Measurements from ENCODE around the gene CENPS.
A peak's percentile ranks its signal among the peaks of the same experiment; 100 is the strongest.
"Not testable (repeated sequence)": the region's sequence is repeated elsewhere in the genome, so short reads cannot be mapped to it uniquely, and the experiment has no call there.

Gene CENPS

DNA sequence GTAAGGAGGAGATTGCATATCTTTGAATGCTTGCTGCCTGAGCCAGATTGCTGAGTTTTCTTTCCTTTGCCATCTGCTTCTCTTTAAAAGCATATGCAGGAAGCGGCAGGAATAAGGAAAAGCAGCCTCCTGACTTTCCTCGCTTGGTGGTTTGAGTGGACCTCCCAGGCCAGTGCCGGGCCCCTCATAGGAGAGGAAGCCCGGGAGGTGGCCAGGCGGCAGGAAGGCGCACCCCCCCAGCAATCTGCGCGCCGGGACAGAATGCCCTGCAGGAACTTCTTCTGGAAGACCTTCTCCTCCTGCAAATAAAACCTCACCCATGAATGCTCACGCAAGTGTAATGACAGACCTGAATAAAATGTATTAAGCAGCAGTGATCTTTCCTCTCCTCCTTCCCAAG is 21.1 kb downstream of the CENPS start:
- Mint-ChIP-seq H3K27ac (no peak overlapping the region), H3K27me3 (peaks cover 2% of the 10 kb centered on the region), H3K9me3 (no peaks in the 10 kb centered on the region), H3K4me1 (no peaks in the 10 kb centered on the region), H3K36me3 (peaks cover 2% of the 10 kb centered on the region), H3K4me3 (no peak overlapping the region)
- no peak for DNase-seq (ENCODE audit: low spot score in 2 of 2)
- no peak for ATAC-seq (ENCODE audit: low read depth)

DNA sequence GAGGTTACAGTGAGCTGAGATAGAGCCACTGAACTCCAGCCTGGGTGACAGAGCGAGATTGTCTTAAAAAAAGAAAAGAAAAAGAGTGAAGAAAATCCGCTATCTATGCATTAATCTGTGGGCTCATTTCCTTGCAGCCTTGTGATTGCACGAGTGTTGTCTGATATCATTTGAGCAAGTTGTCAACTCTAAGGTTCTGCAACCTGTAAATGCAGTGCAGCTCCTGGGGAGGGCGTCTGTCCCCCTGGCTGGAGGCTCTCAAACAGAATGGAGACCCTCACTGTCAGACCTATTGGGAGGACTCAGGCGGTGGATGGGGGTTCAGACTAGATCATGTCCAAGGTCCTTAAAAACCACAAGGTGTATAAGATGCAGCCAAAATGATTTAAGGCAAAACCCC is 25.8 kb downstream of the CENPS start:
- no peaks in the 10 kb centered on the region for H3K27me3 Mint-ChIP-seq
- H3K27ac Mint-ChIP-seq: no peak overlapping the region
- H3K36me3 Mint-ChIP-seq: peaks cover 1% of the 10 kb centered on the region
- H3K9me3 Mint-ChIP-seq: no peaks in the 10 kb centered on the region
- H3K4me1 Mint-ChIP-seq: no peaks in the 10 kb centered on the region
- no peak for ATAC-seq (ENCODE audit: low read depth)
- no peak for DNase-seq (ENCODE audit: low spot score in 2 of 2)
- H3K4me3 Mint-ChIP-seq: no peak overlapping the region

DNA sequence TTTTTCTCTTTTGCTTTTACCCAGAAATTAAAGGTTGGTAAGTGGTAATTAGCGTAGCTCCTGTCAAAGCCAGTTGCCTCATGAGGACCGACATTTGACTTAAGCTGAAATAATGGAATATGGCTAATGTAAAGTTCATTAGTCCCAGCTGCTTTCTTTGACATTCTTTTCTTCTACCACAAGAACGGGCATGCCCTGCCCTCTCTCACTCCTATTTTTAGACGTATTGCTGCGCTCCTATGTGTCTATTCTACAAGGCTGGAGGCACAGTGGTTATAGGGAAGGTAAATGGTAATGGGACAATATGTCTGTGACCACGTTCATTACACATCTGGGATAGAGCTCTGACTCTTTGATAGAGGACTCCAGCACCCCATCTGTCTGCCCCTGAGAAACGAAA is 26.4 kb downstream of the CENPS start:
- Mint-ChIP-seq H3K27ac (no peak overlapping the region), H3K36me3 (peaks cover 6% of the 10 kb centered on the region), H3K4me1 (no peaks in the 10 kb centered on the region), H3K9me3 (no peaks in the 10 kb centered on the region), H3K4me3 (no peak overlapping the region), H3K27me3 (no peaks in the 10 kb centered on the region)
- DNase-seq (ENCODE audit: low spot score in 2 of 2) (no peak), ATAC-seq (ENCODE audit: low read depth) (no peak)

DNA sequence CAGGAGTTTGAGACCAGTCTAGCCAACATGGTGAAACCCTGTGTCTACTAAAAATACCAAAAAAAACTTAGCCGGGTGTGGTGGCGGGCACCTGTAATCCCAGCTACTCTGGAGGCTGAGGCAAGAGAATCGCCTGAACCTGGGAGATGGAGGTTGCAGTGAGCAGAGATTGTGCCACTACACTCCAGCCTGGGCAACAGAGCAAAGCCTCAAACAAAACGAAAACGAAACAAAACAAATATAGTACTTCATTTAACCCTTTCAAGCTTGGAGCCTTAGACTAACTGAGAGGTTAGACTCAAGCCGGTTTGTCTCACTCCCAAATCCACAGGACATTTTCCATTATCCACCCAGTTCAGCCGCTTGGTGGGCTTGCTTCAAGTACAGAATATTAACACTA is 27.2 kb downstream of the CENPS start:
- H3K27ac Mint-ChIP-seq; H3K27me3 Mint-ChIP-seq; H3K4me1 Mint-ChIP-seq; ATAC-seq (ENCODE audit: low read depth); H3K4me3 Mint-ChIP-seq; H3K9me3 Mint-ChIP-seq; H3K36me3 Mint-ChIP-seq; DNase-seq (ENCODE audit: low spot score in 2 of 2): not testable (repeated sequence)

DNA sequence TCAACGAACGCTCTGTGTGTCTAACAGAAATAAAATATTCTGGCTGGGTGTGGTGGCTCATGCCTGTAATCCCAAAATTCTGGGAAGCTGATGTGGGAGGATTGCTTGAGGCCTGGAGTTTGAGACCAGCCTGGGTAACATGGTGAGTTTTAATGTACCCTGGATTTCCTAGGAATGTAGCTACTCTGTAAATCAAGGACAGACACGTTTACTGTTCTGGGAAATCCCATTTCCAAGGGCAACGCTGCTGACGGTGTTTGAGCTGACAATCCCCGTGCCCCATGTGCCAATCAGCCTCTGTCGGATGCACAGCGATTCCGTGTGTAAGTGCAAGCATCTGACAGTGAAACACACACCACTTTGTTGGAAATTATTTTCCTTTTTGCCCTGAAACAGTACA is 27.6 kb downstream of the CENPS start:
- Mint-ChIP-seq H3K9me3 (no peaks in the 10 kb centered on the region), H3K36me3 (peaks cover 9% of the 10 kb centered on the region), H3K4me3 (no peak overlapping the region), H3K27me3 (no peaks in the 10 kb centered on the region), H3K27ac (no peak overlapping the region), H3K4me1 (no peaks in the 10 kb centered on the region)
- DNase-seq (ENCODE audit: low spot score in 2 of 2): no peak
- ATAC-seq (ENCODE audit: low read depth): no peak

DNA sequence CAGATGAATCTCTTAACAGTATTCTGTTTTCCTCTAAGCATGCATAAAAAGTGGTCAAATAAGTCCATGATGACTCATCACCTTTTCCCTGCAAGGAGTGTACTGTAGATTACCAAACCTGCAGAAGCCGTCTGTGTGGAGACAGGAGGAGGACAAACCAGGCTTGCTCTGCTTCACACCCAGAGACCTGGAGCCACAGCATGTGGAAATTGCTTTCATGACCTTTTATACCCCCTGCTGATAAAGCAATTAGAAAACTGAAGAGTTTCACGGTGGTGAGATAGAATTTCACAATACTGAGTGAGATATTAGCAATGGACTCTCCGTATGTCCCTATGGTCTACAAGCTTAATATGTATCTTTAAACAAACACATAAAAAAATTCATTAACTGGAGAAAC is 29.0 kb downstream of the CENPS start:
- H3K27me3 Mint-ChIP-seq: no peaks in the 10 kb centered on the region
- H3K4me1 Mint-ChIP-seq: no peaks in the 10 kb centered on the region
- DNase-seq (ENCODE audit: low spot score in 2 of 2): no peak
- no peak overlapping the region for H3K27ac Mint-ChIP-seq
- ATAC-seq (ENCODE audit: low read depth): no peak
- peaks cover 18% of the 10 kb centered on the region for H3K36me3 Mint-ChIP-seq
- no peak overlapping the region for H3K4me3 Mint-ChIP-seq
- no peaks in the 10 kb centered on the region for H3K9me3 Mint-ChIP-seq

DNA sequence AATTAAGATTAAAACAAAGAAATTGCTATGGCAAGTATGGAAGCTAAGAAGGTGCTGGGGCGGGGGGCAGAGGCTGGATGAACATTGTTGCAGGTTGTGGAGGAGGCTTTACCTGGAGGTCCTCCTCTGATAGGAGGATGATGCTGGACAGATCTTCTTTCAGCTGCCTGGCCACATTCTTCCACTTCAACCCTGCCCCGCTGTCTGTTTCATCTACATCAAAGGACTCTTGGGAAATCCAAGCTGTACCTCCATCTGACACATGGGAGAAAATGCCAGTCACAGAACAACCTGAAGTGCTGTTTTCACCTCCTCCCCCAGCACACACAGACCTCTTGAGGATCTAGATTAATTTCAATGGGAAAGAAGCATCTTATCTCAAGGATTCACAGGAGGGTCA is 36.8 kb downstream of the CENPS start:
- Mint-ChIP-seq H3K36me3 (peaks cover 22% of the 10 kb centered on the region), H3K9me3 (no peaks in the 10 kb centered on the region), H3K27ac (no peak overlapping the region), H3K4me3 (no peak overlapping the region), H3K27me3 (no peaks in the 10 kb centered on the region), H3K4me1 (peaks cover 8% of the 10 kb centered on the region)
- ATAC-seq (ENCODE audit: low read depth): no peak
- no peak for DNase-seq (ENCODE audit: low spot score in 2 of 2)

DNA sequence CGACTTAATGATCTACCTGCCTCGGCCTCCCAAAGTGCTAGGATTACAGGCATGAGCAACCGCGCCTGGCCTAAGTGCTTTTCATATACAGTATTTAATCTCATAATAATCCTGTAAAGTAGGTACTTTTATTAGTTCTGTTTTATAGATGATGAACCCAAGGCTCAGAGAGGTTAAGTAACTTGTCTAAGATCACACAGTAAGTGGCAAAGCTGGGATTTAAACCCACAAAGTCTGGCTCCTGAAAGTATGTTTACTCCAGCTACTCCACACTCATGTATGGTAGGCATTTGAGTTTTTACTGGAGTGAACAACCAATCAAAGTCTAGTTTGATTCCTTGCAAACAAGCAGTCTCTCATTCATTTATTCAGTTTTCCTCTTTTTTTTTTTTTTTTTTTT is 39.8 kb downstream of the CENPS start:
- Mint-ChIP-seq H3K27me3 (no peaks in the 10 kb centered on the region), H3K27ac (no peak overlapping the region), H3K4me3 (no peak overlapping the region), H3K4me1 (peaks cover 16% of the 10 kb centered on the region), H3K9me3 (no peaks in the 10 kb centered on the region), H3K36me3 (peaks cover 11% of the 10 kb centered on the region)
- DNase-seq (ENCODE audit: low spot score in 2 of 2) (no peak), ATAC-seq (ENCODE audit: low read depth) (no peak)

DNA sequence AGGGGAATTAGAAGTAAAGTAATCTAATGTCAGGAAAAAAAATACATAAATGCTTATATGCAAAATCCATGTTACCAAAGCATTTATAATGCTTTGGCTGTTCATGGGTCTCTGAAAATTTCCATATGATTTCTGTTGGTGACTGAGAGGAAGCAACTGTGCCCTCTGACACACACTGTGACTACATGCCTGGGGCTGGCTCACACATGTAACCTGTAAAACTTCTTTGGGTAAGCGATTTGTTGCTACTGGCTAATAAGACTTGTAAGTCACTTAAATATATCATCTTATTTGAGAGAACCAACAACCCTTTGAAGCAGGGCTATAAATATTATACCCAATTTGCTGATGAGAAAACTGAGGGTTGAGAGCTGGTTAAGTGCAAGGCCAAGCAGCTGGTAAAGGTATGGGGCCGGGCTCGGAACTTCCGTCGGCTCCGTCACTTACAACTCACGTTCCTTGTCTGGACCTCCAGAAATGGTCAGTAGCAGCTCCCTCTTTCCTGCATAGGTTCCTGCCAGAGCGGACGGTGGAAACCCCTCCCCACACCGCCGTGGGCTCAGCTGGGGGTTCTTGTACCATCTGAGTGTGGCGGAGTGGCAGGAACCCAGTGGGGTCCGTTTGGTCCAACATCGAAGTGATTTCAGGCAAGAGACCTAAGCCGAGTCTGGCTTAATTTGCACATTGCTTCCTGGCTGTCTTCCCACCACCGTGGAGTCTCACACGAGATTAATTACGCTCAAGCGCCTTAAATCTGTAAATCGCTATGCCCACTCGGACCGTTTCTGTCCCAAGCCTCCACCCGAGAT is 41.4 kb downstream of the CENPS start:
- H3K9me3 Mint-ChIP-seq: no peaks in the 10 kb centered on the region
- H3K27ac Mint-ChIP-seq: peak overlapping the region; percentile 93
- DNase-seq (ENCODE audit: low spot score in 2 of 2) (no peak), ATAC-seq (ENCODE audit: low read depth) (peak; percentile 1)
- H3K4me1 Mint-ChIP-seq: peaks cover 27% of the 10 kb centered on the region
- peaks cover 9% of the 10 kb centered on the region for H3K36me3 Mint-ChIP-seq
- H3K4me3 Mint-ChIP-seq: peak overlapping the region; percentile 92
- no peaks in the 10 kb centered on the region for H3K27me3 Mint-ChIP-seq

DNA sequence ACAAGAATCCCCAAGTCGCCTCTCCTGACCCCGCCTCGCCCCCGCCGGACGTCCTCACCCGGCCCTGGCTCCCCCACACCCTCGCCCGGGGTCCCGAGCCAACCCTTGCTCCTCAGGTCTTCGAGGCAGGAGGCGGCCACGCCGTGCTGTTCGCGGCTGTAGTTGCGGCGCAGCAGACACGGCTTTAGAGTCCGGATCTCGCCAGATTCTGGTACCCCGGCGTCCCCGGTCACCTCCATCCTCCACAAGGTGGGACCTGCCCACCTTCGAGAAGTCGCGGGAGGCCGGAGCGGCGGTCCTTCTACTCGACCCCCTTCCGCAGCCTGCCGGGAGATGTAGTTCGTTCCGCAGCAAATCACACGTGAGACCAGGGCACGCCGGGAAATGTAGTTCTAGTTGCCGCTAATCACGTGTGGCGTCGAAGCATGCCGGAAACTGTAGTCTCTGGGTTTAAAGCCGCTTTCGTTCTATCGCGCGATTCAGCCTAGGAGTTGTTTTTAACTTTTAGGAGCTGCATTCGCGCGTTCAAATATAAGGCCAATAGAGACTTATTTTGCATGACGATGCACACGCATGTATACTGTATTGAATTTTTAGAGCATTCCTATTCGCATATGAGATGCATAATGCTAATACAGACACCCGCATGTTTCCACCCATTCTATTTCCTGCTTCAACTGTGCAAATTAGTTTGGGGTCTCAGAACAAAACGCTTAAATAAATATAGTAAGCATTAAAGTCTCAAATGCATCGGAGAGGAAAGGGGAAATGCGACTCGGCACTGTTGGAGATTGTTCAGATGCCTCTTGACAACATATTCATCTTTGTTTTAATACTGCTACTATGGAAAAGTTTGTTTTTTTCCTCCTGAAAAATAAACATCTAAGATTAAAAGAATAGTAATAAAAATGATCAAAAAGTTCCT is 42.2 kb downstream of the CENPS start, which contains the start of gene DFFA:
TSS of gene DFFA (minus strand) at position 310 of the 925 bp plus-strand sequence. CDS start at position 239, 71 bp downstream.
- ATAC-seq (ENCODE audit: low read depth): peak; percentile 84
- Mint-ChIP-seq H3K36me3 (peaks cover 9% of the 10 kb centered on the region), H3K9me3 (no peaks in the 10 kb centered on the region), H3K4me3 (peak within 1 kb of the TSS; percentile 92), H3K27ac (peak within 1 kb of the TSS; percentile 93), H3K4me1 (peaks cover 27% of the 10 kb centered on the region), H3K27me3 (no peaks in the 10 kb centered on the region)
- peak; percentile 81 to 87 for DNase-seq (ENCODE audit: low spot score in 2 of 2)

DNA sequence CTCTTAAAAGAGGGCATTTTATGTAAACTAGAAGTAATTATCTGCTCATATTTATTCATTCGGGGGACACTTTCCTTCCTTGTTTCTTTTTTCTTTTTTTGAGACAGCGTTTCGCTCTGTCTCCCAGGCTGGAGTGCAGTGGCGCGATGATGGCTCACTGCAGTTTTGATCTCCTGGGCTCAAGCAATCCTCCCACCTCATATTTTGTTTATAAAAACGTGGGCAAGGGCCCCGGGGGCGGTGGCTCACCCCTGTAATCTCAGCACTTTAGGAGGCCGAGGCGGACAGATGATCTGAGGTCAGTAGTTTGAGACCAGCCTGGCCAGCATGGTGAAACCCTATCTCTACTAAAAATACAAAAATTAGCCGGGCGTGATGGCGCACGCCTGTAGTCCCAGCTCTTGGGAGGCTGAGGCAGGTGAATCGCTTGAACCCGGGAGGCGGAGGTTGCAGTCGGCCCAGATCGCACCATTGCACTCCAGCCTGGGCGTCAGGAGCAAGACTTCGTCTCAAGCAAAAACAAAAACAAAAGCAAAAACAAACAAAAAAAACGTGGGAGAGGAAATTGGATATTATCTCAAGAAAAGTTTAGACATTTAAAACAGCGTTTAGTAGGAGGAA is 43.0 kb downstream of the CENPS start:
- DNase-seq (ENCODE audit: low spot score in 2 of 2) (no peak), ATAC-seq (ENCODE audit: low read depth) (no peak)
- H3K4me1 Mint-ChIP-seq: peaks cover 22% of the 10 kb centered on the region
- peaks cover 5% of the 10 kb centered on the region for H3K36me3 Mint-ChIP-seq
- H3K27me3 Mint-ChIP-seq: no peaks in the 10 kb centered on the region
- peak overlapping the region; percentile 81 for H3K4me3 Mint-ChIP-seq
- peak overlapping the region; percentile 93 for H3K27ac Mint-ChIP-seq
- H3K9me3 Mint-ChIP-seq: no peaks in the 10 kb centered on the region

DNA sequence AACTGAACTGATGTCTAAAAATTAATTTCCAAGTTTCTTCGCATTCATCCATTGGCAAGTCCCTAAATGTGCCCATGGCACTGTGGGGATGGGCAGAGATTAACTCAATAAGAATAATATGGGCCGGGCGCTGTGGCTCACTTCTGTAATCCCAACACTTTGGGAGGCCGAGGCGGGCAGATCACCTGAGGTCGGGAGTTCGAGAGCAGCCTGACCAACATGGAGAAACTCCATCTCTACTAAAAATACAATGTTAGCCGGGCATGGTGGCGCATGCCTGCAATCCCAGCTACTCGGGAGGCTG is 44.0 kb downstream of the CENPS start:
- ATAC-seq (ENCODE audit: low read depth); H3K27me3 Mint-ChIP-seq; H3K36me3 Mint-ChIP-seq; H3K9me3 Mint-ChIP-seq; DNase-seq (ENCODE audit: low spot score in 2 of 2): not testable (repeated sequence)
- Mint-ChIP-seq H3K4me3 (peak overlapping the region; percentile 87), H3K4me1 (peaks cover 25% of the 10 kb centered on the region), H3K27ac (peak overlapping the region; percentile 92)

DNA sequence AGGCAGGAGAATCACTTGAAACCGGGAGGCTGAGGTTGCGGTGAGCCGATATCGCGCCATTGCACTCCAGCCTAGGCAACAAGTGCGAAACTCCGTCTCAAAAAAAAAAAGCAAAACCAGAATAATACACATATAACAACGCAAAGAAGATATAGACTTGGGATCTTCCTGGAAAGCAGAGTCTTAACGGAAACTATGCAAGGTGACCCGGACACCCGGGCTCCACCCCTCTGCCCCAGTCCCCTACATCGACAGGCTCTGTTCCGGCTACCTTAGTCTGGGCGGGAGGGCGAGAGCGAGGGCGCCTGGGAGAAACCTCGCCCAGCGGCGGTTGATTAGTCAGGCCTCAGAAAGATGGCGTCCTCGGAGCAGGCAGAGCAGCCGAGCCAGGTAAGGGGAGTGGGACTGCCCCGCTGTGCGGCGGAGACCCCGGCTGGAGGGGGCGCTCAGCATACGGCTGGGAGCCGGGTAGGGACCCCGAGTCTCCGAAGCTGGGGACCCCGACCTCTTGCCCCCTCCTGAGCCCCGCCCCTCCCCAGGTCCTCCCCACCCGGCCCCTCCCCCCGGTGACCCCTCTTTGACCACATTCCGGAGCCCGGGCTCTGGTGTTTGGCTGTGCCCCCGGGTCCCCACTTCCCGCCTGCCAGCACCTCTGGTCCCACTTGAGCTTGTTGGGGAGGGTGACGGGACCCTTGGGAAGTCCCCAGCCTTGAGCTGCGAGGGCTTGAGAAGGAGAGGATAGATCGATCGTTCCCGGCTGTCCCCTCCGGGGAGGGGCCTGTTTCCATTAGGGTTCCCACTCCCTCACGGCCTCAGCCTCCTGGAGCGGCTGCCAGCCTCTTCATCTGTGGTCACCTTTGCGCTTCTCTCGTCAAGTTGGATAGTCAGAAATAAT is 44.6 kb downstream of the CENPS start, which contains the start of gene PEX14:
TSS of gene PEX14 (plus strand) at position 338 of the 895 bp plus-strand sequence. CDS start at position 355, 17 bp downstream.
- H3K36me3 Mint-ChIP-seq: no peaks in the 10 kb centered on the region
- peak within 1 kb of the TSS; percentile 96 for H3K4me3 Mint-ChIP-seq
- peaks cover 25% of the 10 kb centered on the region for H3K4me1 Mint-ChIP-seq
- no peaks in the 10 kb centered on the region for H3K27me3 Mint-ChIP-seq
- ATAC-seq (ENCODE audit: low read depth) (peak; percentile 75), DNase-seq (ENCODE audit: low spot score in 2 of 2) (peak; percentile 75 to 80)
- peak within 1 kb of the TSS; percentile 92 for H3K27ac Mint-ChIP-seq
- no peaks in the 10 kb centered on the region for H3K9me3 Mint-ChIP-seq
